ENCODE results near the gene GTF3C6. TPM values are rescaled to one million over a fixed set of nuclear protein-coding genes. Genes with fewer than 3 reads are reported as not detected.
A peak's percentile ranks its signal among the peaks of the same experiment; 100 is the strongest.

Gene GTF3C6
- total RNA-seq, 1 experiment from 2014 or later, result 96.8 TPM

- CTCF ChIA-PET, result interaction anchor here (1.6 kb wide), 1 partner anchor 9 kb away, joined by 6 read pairs; no protein-coding TSS in a partner anchor
- H3K27ac Mint-ChIP-seq (ENCODE audit: low read depth, unreplicated experiment), result no peak overlapping the region
- intact Hi-C loops (cut with micrococcal nuclease), result no loop called here
- no TSS peak for BruUV-seq (replicated peaks)
- no peaks in the 10 kb centered on the region for H3K4me1 Mint-ChIP-seq (ENCODE audit: insufficient read depth, unreplicated experiment)
- no peaks in the 10 kb centered on the region for H3K27me3 Mint-ChIP-seq (ENCODE audit: insufficient read depth, unreplicated experiment)
- H3K9me3 Mint-ChIP-seq (ENCODE audit: unreplicated experiment), result no peaks in the 10 kb centered on the region
- TF ChIP-seq, protein P1, sequence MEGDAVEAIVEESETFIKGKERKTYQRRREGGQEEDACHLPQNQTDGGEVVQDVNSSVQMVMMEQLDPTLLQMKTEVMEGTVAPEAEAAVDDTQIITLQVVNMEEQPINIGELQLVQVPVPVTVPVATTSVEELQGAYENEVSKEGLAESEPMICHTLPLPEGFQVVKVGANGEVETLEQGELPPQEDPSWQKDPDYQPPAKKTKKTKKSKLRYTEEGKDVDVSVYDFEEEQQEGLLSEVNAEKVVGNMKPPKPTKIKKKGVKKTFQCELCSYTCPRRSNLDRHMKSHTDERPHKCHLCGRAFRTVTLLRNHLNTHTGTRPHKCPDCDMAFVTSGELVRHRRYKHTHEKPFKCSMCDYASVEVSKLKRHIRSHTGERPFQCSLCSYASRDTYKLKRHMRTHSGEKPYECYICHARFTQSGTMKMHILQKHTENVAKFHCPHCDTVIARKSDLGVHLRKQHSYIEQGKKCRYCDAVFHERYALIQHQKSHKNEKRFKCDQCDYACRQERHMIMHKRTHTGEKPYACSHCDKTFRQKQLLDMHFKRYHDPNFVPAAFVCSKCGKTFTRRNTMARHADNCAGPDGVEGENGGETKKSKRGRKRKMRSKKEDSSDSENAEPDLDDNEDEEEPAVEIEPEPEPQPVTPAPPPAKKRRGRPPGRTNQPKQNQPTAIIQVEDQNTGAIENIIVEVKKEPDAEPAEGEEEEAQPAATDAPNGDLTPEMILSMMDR (IDR thresholded peaks at IDR 0.05; ENCODE audit: unreplicated experiment), result no peak
- no peak for DNase-seq (ENCODE audit: unreplicated experiment)
- H3K36me3 Mint-ChIP-seq (ENCODE audit: insufficient read depth, unreplicated experiment), result no peaks in the 10 kb centered on the region
- no peak overlapping the region for H3K4me3 Mint-ChIP-seq (ENCODE audit: unreplicated experiment)
- POLR2A ChIA-PET, result no interaction called here
Measured at GRCh38 chr6:110935171-110935570, 23.3 kb upstream of the GTF3C6 start.

DNA sequence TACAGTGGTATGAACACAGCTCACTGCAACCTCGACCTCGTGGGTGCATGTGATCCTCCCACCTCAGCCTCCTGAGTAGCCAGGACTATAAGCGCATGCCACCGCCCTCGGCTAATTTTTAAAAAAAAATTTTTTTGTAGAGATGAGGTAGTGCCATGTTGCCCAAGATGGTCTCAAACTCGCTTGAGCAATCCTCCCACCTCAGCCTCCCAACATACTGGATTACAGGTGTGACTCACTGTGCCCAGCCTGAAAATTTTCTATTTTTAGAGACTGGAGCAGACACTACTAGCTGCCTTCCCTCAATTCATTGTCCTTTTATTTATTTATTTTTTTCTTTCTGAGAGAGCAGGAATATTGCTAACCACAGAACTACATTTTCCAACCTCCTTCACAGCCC is 20.3 kb upstream of the GTF3C6 start:
- no peaks in the 10 kb centered on the region for H3K9me3 Mint-ChIP-seq (ENCODE audit: unreplicated experiment)
- no peaks in the 10 kb centered on the region for H3K36me3 Mint-ChIP-seq (ENCODE audit: insufficient read depth, unreplicated experiment)
- TF ChIP-seq, protein P1 (IDR thresholded peaks at IDR 0.05; ENCODE audit: unreplicated experiment), result no peak
- H3K4me1 Mint-ChIP-seq (ENCODE audit: insufficient read depth, unreplicated experiment), result no peaks in the 10 kb centered on the region
- BruUV-seq (replicated peaks), result no TSS peak
- no peak overlapping the region for H3K4me3 Mint-ChIP-seq (ENCODE audit: unreplicated experiment)
- H3K27me3 Mint-ChIP-seq (ENCODE audit: insufficient read depth, unreplicated experiment), result no peaks in the 10 kb centered on the region
- POLR2A ChIA-PET, result no interaction called here
- peak; percentile 91 for DNase-seq (ENCODE audit: unreplicated experiment)
- no peak overlapping the region for H3K27ac Mint-ChIP-seq (ENCODE audit: low read depth, unreplicated experiment)
- CTCF ChIA-PET, result interaction anchor here (0.6 to 2.5 kb wide), 2 partner anchors 11 to 260 kb away, joined by 3 to 14 read pairs; no protein-coding TSS in a partner anchor
- intact Hi-C loops (cut with micrococcal nuclease), result no loop called here

DNA sequence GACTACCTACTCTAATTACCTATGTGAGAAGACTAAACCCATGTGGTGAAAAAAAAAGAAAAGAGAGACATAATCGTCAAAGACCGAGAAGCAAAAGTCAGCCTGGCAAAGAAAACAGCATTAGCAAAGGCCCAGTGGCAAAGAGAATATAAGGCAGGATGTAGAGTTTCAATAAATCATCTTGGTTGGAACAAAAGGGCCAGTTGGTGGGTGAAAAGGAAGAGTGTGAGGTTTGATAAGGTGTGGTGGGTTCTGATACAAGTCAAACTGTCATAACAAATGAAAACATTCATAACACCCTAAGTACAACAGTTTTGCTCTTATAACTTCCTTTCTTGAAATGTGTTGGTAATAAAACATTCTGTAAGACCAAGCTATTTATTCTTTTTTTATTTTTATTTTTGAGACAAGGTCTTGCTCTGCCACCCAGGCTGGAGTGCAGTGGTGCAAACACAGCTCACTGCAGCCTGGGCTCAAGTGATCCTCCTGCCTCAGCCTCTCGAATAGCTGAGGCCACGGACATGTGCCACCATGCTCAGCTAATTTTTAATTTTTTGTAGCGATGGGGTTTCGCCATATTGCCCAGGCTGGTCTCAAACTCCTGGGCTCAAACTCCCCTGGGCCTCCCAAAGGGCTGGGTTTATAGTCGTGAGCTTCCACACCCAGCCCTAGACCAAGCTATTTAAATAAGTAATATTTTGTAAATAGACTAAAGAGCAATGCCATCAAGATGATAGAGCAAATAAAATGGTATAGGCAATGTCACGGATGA is 18.9 kb upstream of the GTF3C6 start:
- intact Hi-C loops (cut with micrococcal nuclease), result loop anchor here (5.0 kb wide), 1 partner anchor 237 kb away; no protein-coding TSS in a partner anchor
- ChIA-PET CTCF (interaction anchor here (1.1 to 2.5 kb wide), 3 partner anchors 10 to 411 kb away, joined by 3 to 14 read pairs (median 4); no protein-coding TSS in a partner anchor), POLR2A (no interaction called here)
- Mint-ChIP-seq H3K27me3 (ENCODE audit: insufficient read depth, unreplicated experiment) (no peaks in the 10 kb centered on the region), H3K4me3 (ENCODE audit: unreplicated experiment) (no peak overlapping the region), H3K4me1 (ENCODE audit: insufficient read depth, unreplicated experiment) (peaks cover 3% of the 10 kb centered on the region), H3K27ac (ENCODE audit: low read depth, unreplicated experiment) (no peak overlapping the region), H3K9me3 (ENCODE audit: unreplicated experiment) (no peaks in the 10 kb centered on the region), H3K36me3 (ENCODE audit: insufficient read depth, unreplicated experiment) (no peaks in the 10 kb centered on the region)
- no peak for DNase-seq (ENCODE audit: unreplicated experiment)
- TF ChIP-seq, protein P1 (IDR thresholded peaks at IDR 0.05; ENCODE audit: unreplicated experiment), result no peak
- no TSS peak for BruUV-seq (replicated peaks)

DNA sequence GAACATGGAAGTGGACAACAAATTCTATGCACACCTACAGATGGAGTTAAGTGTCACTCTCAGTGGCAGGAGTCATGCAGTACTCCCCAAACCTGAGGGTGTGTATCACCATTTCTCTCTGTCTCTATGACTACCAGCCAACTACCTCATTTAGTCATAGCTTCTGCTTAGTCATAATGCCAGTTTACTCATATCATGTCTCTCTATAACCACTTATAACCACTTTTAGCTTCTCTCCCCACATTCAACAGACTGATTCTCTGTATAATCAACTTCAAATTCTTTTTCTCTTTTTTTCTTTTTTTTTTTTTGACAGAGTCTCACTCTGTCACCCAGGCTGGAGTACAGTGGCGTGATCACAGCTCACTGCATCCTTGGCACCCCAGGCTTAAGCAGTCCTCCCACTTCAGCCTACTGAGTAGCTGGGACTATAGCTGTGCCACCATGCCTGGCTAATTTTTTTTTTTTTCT is 13.8 kb upstream of the GTF3C6 start:
- no peaks in the 10 kb centered on the region for H3K9me3 Mint-ChIP-seq (ENCODE audit: unreplicated experiment)
- intact Hi-C loops (cut with micrococcal nuclease), result loop anchor here (5.0 kb wide), 1 partner anchor 242 kb away; no protein-coding TSS in a partner anchor
- TSS peak; percentile 63 for BruUV-seq (replicated peaks)
- POLR2A ChIA-PET, result interaction anchor here (0.8 to 3.7 kb wide), 7 partner anchors 20 to 262 kb away, joined by 3 to 31 read pairs (median 4); partner anchors contain the start of genes AMD1, CDK19 and RPF2
- H3K4me1 Mint-ChIP-seq (ENCODE audit: insufficient read depth, unreplicated experiment), result peaks cover 6% of the 10 kb centered on the region
- no peaks in the 10 kb centered on the region for H3K27me3 Mint-ChIP-seq (ENCODE audit: insufficient read depth, unreplicated experiment)
- CTCF ChIA-PET, result interaction anchor here (0.6 to 10.4 kb wide), 12 partner anchors 10 to 417 kb away, joined by 3 to 123 read pairs (median 4); partner anchors contain the start of gene RPF2
- peak; percentile 87 for DNase-seq (ENCODE audit: unreplicated experiment)
- TF ChIP-seq, protein P1 (IDR thresholded peaks at IDR 0.05; ENCODE audit: unreplicated experiment), result no peak
- no peaks in the 10 kb centered on the region for H3K36me3 Mint-ChIP-seq (ENCODE audit: insufficient read depth, unreplicated experiment)
- H3K4me3 Mint-ChIP-seq (ENCODE audit: unreplicated experiment), result no peak overlapping the region
- peak overlapping the region; percentile 89 for H3K27ac Mint-ChIP-seq (ENCODE audit: low read depth, unreplicated experiment)
